ENCODE measurements around the gene KANK3.
"Not testable (repeated sequence)": the region's sequence is repeated elsewhere in the genome, so short reads cannot be mapped to it uniquely, and the experiment has no call there.

Gene KANK3

DNA sequence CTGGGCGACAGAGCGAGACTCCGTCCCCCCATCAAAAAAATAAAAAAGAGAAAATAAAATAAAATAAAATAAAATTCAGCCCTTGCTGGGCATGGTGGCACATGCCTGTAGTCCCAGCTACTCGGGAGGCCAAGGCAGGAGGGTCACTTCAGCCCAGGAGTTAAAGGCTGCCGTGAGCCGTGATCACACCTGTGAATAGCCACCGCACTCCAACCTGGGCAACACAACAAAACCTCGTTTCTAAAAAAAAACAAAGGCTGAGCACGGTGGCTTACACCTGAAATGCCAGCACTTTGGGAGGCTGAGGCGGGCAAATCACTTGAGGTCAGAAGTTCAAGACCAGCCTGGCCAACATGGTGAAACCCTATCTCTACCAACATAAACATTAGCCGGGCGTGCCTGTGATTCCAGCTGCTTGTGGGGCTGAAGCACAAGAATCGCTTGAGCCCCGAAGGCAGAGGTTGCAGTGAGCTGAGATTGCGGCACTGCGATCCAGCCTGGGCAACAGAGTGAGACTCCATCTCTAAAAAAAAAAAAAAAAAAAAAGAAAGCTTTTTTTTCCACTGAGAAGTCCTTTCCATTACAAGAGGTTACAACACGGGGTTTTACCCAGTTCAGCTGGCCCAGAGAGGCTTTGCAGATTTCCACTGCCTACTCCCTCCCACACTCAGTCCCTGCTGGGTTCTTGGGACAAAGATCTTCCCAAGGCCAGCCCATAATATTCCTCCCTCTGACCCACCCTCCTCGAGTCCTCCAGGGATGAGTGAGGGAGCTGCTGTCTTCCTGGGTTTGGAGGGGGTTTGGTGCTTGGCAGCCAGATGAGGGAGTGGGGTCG is 27.3 kb upstream of the KANK3 start:
- no peak for DNase-seq (ENCODE audit: low read depth in 2 of 2)

DNA sequence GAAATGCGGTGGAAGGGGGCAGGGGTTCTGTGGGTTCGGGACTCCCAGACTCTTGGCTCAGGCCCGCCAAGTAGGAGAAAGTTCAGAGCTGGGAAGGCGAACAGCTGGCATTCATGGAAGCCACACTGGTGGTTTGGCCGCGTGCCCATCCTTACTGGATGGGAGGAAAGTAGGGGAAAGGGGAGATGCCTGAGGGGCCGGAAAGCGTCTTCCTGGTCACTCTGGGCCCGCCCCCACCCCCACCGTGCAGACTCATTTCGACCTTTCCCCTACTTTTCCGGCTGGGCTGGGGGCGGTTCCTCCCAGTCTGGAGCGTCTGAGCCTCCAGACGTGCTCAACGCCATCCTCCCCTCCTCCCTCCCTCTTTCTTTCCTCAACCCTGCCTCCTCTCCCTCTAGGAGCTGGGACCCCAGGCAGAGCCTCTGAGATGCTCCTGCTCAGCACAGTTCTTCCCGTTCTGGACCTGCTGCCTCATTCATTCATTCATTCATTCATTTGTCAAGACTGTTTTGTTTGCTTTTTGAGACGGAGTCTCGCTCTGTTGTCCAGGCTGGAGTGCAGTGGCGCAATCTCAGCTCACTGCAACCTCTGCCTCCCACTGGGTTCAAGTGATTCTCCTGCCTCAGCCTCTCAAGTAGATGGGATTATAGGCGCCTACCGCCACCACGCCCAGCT is 24.4 kb upstream of the KANK3 start:
- no peak for DNase-seq (ENCODE audit: low read depth in 2 of 2)

DNA sequence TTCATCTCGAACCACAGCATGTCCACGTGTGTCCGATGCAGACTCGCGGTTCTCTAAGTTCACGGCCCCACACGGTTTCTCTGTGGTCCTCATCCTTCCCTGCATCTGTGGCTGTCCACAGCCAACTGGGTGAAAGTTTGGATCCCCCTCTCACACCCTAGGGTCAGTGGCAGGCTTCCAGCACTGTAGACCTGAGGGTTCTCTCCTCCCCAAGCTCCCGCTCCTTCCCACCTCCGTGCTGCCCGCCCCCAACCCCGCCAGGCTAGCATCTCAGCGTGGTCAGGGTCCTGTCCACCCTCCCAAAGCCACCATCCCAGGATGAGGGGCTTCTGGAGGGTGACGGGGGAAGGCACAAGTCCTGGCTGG is 23.9 kb upstream of the KANK3 start:
- DNase-seq (ENCODE audit: low read depth in 2 of 2) = no peak

DNA sequence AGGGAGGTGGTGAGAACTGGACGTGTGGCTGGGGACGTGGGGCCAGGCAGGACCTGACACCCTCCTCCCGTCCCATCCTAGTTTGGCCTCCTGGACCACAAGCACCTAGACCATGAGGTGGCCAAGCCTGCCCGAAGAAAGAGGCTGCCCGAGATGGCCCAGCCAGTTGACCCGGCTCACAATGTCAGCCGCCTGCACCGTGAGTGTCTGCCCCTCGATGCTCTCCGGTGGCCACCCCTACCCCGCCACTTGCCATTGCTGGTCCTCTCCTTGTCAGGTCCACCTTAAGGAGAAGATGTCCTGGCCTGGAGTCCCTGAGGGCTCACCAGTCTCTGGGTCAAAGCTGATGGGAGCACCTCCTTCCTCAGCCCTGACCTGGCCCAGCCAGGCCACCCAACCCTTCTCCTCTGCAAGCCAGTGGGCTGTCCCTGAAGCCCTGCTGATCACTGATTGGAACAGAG is 23.1 kb upstream of the KANK3 start:
- no peak for DNase-seq (ENCODE audit: low read depth in 2 of 2)

DNA sequence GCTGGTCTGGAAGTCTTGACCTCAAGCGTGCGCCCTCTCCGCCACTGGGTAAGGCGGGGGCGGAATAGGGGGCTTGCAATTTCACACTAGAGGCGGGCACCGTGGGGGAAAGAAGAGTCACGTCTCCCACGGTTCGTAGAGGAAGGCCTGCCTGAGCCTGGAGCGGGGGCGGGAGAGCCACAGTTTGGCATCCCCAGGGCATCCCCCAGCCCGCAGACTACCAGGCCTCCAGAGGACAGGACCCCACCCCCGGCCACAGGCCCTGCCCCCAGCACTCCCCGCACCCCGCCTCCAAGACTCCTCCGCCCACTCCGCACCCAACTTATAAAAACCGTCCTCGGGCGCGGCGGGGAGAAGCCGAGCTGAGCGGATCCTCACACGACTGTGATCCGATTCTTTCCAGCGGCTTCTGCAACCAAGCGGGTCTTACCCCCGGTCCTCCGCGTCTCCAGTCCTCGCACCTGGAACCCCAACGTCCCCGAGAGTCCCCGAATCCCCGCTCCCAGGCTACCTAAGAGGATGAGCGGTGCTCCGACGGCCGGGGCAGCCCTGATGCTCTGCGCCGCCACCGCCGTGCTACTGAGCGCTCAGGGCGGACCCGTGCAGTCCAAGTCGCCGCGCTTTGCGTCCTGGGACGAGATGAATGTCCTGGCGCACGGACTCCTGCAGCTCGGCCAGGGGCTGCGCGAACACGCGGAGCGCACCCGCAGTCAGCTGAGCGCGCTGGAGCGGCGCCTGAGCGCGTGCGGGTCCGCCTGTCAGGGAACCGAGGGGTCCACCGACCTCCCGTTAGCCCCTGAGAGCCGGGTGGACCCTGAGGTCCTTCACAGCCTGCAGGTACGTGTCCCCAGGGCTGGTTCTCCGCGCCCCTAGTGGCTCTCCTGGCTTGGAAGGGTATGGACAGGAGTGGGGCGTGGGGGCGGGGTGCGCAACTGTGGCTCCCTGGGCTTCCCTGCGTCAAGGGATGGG is 21.0 kb upstream of the KANK3 start, which contains the start of gene ANGPTL4:
Gene ANGPTL4, plus strand, starts transcription at position 353 of the 969 bp plus-strand sequence. Its CDS starts 167 bp downstream, at position 520.
- peak; percentile 43 to 55 for DNase-seq (ENCODE audit: low read depth in 2 of 2)

DNA sequence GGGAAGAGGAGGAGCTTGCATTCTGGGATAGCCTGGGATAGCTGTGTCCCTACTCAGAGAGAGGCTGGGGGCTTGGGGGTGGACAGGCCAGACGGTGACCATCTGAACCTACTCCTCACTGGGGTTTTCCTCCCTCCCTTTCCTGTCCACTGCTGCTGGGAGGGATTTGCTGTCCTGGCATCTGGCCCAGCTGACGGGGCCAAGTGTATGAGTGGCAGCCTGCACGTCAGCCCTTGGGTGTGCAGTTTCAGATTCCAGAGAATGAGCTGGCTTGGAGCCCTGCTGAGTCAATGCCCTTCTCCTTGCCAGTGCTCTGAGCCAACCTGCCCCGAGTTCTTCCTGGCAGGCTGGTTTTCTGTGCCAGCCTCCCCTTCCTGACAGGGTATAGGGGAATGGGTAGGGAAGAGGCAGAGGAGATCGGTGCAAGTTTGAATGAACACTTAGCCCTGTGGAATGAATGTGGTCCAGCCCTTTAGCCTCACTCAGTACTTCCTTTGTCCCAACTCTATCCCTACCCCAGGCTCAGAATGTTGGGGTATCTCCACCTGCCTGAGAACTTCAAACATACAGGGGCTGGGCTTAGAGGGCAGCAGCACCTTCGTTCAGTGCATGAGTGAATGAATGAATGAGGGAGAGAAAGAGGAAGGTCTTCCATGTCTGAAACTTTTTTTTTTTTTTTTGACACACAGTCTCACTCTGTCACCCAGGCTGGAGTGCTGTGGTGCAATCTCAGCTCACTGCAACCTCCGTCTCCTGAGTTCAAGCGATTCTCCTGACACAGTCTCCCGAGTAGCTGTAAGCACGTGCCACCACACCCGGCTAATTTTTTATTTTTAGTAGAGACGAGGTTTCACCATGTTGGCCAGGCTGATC is 19.1 kb upstream of the KANK3 start:
- no peak for DNase-seq (ENCODE audit: low read depth in 2 of 2)

DNA sequence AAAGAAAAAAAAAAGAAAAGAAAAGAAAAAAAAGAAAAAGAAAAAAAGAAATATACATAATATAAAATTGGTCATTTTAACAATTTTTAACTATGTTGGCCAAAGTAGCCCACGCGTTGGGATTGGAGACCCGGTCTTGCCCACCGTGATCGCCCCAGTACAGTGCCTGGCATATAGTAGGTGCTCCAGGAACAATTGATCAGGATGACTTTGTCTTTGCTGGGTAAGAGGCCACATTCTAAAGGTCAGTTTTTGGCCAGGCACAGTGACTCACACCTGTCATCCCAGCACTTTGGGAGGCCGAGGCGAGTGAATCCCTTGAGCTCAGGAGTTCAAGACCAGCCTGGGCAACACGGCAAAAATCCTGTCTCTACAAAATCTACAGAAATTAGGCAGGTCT is 17.1 kb upstream of the KANK3 start:
- DNase-seq (ENCODE audit: low read depth in 2 of 2) = no peak

DNA sequence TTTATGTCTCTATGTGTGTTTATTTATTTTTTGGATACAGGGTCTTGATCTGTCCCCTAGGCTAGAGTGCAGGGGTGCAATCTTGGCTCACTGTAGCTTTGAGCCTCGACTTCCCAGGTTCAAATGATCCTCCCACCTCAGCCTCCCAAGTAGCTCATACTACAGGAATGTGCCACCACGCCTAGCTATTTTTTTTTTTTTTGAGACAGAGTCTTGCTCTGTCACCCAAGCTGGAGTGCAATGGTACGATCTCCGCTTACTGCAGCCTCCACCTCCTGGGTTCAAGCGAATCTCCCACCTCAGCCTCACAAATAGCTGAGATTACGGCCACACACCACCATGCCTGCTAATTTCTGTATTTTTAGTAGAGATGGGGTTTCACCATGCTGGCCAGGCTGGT is 15.9 kb upstream of the KANK3 start:
- no peak for DNase-seq (ENCODE audit: low read depth in 2 of 2)

DNA sequence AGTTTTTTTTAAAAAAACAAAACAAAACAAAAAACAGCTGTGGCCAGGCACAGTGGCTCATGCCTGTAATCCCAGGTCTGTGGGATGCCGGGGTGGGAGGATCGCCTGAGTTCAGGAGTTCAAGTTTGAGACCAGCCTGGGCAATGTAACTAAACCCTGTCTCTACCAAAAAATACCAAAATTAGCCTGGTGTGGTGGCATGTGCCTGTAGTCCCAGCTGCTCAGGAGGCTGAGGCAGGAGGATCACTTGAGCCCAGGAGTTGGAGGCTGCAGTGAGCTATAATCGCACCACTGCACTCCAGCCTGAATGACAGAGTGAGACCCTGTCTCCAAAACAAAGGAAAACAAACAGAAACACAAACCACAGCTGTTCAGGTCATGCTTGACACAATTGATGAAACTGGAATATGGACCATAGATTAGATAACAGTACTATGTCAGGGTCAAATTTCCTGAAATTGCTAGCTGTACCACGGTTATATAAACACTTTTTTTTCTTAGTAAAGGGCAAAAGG is 14.0 kb upstream of the KANK3 start:
- DNase-seq (ENCODE audit: low read depth in 2 of 2) = no peak

DNA sequence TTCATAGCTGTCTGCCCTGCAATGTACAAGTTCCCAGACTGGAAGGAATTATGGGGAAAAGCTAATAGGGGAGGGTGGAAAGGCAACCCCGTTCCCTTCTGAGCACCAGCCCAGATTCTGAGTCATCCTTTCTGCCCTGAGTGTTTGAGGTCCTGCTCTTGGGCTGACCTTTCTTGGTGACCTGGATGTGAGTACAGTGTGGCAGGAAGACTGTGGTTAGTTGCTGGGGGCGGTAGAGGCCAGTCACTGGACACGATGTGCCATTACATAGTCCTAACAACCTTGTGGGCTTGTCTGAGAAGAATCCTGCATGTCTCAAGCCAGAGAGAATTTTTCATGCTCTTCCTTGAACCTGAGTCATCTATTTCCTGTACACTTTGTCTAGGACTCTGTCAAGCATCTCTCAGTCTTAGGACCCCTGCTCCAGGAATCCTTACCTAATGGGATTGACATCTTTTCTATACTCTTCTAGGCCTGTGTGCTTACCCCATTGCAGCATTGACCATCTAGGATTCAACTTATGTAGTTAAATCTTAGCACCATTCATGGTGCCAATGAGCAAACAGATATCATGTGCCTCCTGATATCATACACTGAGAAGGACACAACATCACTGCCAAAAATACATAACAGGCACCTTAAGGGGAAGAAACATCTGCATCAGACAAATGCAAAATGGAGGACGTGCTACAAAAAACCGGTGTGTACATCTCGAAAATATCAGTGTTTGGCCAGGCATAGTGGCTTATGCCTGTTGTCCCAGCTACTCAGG is 12.8 kb upstream of the KANK3 start:
- no peak for DNase-seq (ENCODE audit: low read depth in 2 of 2)

DNA sequence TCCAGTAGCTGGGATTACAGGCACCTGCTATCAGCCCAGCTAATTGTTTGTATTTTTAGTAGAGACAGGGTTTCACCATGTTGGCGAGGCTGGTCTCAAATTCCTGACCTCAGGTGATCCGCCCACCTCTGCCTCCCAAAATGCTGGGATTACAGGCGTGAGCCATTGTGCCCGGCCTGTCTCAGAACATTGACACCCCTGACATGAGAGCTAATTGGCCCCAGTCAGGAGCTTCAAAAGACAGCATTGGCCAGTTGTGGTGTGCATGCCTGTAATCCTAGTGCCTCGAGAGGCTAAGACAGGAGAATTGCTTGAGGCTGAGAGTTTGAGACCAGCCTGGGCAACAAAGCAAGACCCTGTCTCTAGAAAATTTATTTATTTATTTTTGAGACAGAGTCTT is 9.8 kb upstream of the KANK3 start:
- DNase-seq (ENCODE audit: low read depth in 2 of 2) = not testable (repeated sequence)

DNA sequence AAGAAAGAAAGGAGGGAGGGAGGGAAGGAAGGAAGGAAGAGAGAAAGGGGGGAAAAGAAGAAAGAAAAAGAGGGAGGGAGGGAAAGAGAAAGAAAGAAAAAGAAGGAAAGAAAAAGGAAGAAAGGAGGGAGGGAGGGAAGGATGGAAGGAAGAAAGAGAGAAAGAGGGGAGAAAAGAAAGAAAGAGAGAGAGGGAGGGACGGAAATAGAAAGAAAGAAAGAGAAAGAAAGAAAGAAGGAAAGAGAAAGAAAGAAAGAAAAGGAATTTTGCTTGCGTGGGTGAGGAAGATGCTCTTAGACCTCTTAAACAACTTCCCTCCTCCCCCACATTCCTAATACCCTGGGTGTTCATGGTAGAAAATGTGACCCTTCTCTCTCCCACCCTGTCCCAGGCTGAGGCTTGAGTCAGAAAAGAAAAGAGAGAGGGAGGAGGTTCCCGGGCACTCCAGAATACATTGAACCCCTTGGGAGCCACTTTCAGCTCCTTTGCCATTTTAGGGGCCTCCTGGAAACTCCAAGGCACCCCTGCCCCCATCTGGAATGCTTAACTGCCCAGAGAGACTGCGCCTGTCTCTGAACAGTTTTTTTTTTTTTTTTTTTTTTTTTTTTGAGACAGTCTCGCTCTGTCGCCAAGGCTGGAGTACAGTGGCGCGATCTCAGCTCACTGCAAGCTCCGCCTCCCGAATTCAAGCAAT is 9.2 kb upstream of the KANK3 start:
- no peak for DNase-seq (ENCODE audit: low read depth in 2 of 2)

DNA sequence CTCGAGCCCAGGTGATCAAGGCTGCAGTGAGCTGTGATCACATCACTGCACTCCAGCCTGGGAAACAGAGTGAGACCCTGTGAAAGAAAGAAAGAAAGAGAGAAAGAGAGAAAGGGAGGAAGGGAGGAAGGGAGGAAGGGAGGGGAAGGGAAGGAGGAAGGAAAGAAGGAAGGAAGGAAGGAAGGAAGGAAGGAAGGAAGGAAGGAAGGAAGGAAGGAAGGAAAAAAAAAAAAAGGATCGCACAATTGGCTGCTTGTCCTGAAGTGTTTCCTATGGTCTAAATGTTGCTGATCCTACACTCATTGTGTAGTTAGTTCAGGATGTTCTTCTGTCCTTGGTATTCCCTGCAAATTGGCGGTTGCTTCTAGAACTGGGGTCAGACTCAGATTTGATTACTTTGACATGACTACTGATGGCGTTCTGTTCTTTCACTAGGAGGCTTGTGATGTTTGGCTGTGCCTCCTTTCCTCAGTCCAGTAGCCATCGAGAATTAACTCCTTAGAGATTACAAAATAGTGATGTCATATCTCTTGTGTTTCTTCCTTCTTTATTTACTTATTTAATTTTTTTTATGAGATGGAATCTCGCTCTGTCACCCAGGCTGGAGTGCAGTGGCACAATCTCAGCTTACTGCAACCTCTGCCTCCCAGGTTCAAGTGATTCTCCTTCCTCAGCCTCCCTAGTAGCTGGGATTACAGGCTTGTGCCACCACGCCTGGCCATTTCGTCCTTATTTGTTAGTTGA is 6.7 kb upstream of the KANK3 start:
- DNase-seq (ENCODE audit: low read depth in 2 of 2) = not testable (repeated sequence)

DNA sequence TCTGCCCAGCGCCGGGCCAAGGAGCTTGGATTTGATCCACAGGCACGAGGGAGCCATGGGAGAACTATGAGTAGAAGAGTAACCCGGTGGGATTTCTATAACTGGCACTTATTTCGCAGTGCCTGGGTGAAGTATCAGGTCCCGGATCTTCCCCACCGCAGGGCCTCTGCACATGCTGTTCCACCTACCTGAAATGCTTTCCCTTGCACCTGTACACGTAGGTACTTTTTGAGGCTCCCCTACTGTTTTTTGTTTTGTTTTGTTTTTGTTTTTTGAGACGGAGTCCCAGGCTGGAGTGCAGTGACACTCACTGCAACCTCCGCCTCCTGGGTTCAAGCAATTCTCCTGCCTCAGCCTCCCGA is 402 bp upstream of the KANK3 start:
- no peak for DNase-seq (ENCODE audit: low read depth in 2 of 2)

DNA sequence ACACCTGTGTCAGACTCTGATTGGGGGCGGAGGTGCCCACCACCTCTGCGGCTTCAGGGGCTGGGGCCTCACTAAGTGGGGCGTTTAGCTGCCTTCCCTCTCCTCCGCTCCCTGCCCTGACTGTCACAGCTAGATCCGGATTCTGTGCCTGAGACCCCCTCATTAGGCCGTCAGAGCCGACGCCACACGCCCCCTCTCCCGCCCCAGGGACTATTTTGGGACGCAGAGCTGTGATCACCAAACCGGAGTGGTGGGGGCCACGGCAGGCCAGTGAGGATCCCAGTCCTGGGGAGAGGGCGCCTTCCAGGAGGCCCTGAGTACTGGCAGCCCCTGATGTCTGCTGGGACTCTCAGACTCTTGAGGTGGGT is 762 bp downstream of the KANK3 start:
- no peak for DNase-seq (ENCODE audit: low read depth in 2 of 2)

DNA sequence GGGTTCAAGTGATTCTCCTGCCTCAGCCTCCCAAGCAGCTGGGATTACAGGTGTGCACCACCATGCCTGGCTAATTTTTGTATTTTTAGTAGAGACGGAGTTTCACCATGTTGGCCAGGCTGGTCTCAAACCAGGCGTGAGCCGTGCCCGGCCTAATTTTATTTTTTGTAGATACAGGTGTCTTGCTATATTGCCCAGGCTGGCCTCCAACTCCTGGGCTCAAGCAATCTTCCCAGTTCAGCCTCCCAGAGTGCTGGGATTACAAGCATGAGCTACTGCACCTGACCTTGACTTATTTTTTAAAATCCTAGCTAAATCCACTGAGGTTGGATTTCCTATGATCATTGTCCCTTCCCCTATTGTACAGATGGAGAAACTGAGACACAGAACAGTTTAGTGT is 1.6 kb downstream of the KANK3 start:
- not testable (repeated sequence) for DNase-seq (ENCODE audit: low read depth in 2 of 2)

DNA sequence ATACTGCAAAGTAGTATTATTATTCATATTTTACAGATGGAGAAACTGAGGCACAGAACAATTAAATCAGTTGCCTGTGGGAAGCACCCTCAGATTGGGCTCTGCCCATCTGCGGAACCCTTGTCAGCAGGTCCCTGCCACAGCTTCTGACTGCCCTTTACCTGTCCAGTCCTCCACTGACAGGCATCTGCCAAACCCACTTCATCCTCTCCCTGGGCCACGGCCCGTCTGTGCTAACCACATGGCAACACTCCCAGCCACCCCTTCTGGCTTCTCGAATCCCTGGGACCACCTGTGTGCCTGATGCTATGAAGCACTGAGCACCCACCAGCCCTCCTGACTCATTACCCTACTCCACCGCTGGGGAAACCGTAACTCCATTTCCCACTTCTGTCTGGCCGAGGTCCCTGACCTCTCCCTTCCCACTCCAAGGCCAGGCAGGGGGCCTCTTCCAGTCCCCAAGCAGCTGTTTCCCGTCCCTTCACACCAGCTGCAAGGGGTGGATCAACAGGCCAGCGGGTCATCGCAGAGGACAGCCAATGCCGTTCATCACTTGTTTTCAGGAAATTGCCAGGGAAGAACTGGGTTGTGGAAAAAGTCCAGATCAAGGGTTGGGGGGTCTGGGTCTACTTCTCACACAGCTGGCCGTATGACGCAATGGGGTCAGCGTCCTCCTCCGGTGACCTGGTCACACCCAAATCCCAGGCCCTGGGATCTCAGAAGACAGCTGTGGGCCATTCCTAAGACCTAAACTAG is 2.5 kb downstream of the KANK3 start:
- no peak for DNase-seq (ENCODE audit: low read depth in 2 of 2)

DNA sequence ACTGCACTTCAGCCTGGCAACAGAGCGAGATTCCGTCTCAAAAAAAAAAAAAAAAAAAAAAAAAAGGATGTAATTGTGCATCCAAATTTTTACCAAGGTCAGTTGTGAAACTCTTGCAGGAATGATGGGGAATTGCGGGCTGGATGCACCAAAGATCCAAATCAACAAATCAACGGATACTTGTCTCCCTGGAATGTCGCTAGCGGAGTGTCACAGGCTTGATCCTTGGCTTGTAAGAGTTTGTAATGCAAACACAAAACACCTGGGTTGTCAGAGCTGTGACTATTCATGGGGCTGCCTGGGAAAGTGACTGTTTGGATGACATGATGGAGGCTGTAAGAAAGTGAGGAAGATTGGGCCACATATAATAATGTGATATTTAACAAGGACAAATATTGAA is 4.2 kb downstream of the KANK3 start:
- no peak for DNase-seq (ENCODE audit: low read depth in 2 of 2)
